Chondrocyte (in vitro differentiated cells): ENCODE results near the gene KATNB1. TPM values are rescaled to one million over a fixed set of nuclear protein-coding genes. Genes with fewer than 3 reads are reported as not detected.

ENCODE experiments used
- DNase-seq: peaks from one replicate; pipeline ENCODE4 v3.0.0; 2021; ENCODE audit warnings: mixed read lengths, low spot score
- H3K27ac Mint-ChIP-seq: one replicate; pipeline ENCODE4 v1.8.0; 2021; ENCODE audit warnings: mild to moderate bottlenecking, moderate library complexity, mixed read lengths; ENCODE audit not compliant: unreplicated experiment
- H3K27me3 Mint-ChIP-seq: 2 replicates; pipeline ENCODE4 v1.8.0; 2021; ENCODE audit warnings: low read depth, mixed read lengths
- H3K36me3 Mint-ChIP-seq: 2 replicates; pipeline ENCODE4 v1.8.0; 2021; ENCODE audit warnings: low read depth, mixed read lengths
- H3K4me1 Mint-ChIP-seq: 2 replicates; pipeline ENCODE4 v1.8.0; 2021; ENCODE audit warnings: low read depth, mild to moderate bottlenecking, mixed read lengths
- H3K4me3 Mint-ChIP-seq: one replicate; pipeline ENCODE4 v1.8.0; 2021; ENCODE audit warnings: mild to moderate bottlenecking, moderate library complexity, mixed read lengths; ENCODE audit not compliant: unreplicated experiment
- H3K9me3 Mint-ChIP-seq: 2 replicates; pipeline ENCODE4 v1.8.0; 2021; ENCODE audit warnings: low read depth, mixed read lengths
- CTCF ChIP-seq: fragments of 200-600 bp; sonication (generic); IDR thresholded peaks from 2 replicates; pipeline ENCODE4 v1.5.0; 2021; ENCODE audit warnings: antibody characterized with exemption, mild to moderate bottlenecking, moderate library complexity
- total RNA-seq: library from RNA; stranded (reverse); gene quantifications from 3 replicates; pipeline ENCODE4 v1.2.1, GENCODE V29; 2021

KATNB1 gene
- total RNA-seq, 1 donor from 2014 or later, result 14.0 TPM

GRCh38 chr16:57698812-57699405 is 36.7 kb upstream of the KATNB1 start:
- Mint-ChIP-seq H3K27ac (no peak overlapping the region), H3K9me3 (no peaks in the 10 kb centered on the region), H3K27me3 (no peaks in the 10 kb centered on the region), H3K36me3 (no peaks in the 10 kb centered on the region), H3K4me3 (no peak overlapping the region), H3K4me1 (peaks cover 2% of the 10 kb centered on the region)
- no peak for DNase-seq
- no peak for TF ChIP-seq CTCF

GRCh38 chr16:57699481-57699880 is 36.1 kb upstream of the KATNB1 start:
- Mint-ChIP-seq H3K27me3 (no peaks in the 10 kb centered on the region), H3K36me3 (no peaks in the 10 kb centered on the region), H3K9me3 (no peaks in the 10 kb centered on the region), H3K4me1 (peaks cover 2% of the 10 kb centered on the region), H3K27ac (no peak overlapping the region), H3K4me3 (no peak overlapping the region)
- TF ChIP-seq CTCF, result no peak
- no peak for DNase-seq

- H3K27ac Mint-ChIP-seq, result no peak overlapping the region
- DNase-seq, result no peak
- H3K27me3 Mint-ChIP-seq, result no peaks in the 10 kb centered on the region
- no peak for TF ChIP-seq CTCF
- H3K4me3 Mint-ChIP-seq, result no peak overlapping the region
- H3K4me1 Mint-ChIP-seq, result no peaks in the 10 kb centered on the region
- H3K36me3 Mint-ChIP-seq, result no peaks in the 10 kb centered on the region
- H3K9me3 Mint-ChIP-seq, result no peaks in the 10 kb centered on the region
These were observed 35.7 kb upstream of the KATNB1 start for GRCh38 chr16:57699899-57700298.

GRCh38 chr16:57700781-57701551 is 34.6 kb upstream of the KATNB1 start:
- Mint-ChIP-seq H3K27ac (no peak overlapping the region), H3K4me3 (no peak overlapping the region)

More at GRCh38 chr16:57700781-57701551, 34.6 kb upstream of the KATNB1 start:
- no peak for DNase-seq
- H3K27me3 Mint-ChIP-seq, result no peaks in the 10 kb centered on the region
- no peaks in the 10 kb centered on the region for H3K9me3 Mint-ChIP-seq
- H3K36me3 Mint-ChIP-seq, result no peaks in the 10 kb centered on the region
- no peak for TF ChIP-seq CTCF
- H3K4me1 Mint-ChIP-seq, result no peaks in the 10 kb centered on the region
